ENCODE measurements around the gene RGR.
A peak's percentile ranks its signal among the peaks of the same experiment; 100 is the strongest.

RGR gene

GRCh38 chr10:84244651-84245270, at the start of gene RGR:
Gene RGR (plus strand): TSS chr10:84245053. CDS start chr10:84245091, 38 bp downstream.
- DNase-seq (ENCODE audit: low spot score) = no peak

- DNase-seq (ENCODE audit: low spot score) = no peak
These were observed 48.8 kb upstream of the RGR start for GRCh38 chr10:84196083-84196482.

- no peak for DNase-seq (ENCODE audit: low spot score)
These were observed 47.9 kb upstream of the RGR start for GRCh38 chr10:84196941-84197340.

GRCh38 chr10:84197643-84198042, 47.2 kb upstream of the RGR start:
- no peak for DNase-seq (ENCODE audit: low spot score)

GRCh38 chr10:84198206-84198915, 46.5 kb upstream of the RGR start:
- DNase-seq (ENCODE audit: low spot score) = no peak

GRCh38 chr10:84200537-84201243, 44.2 kb upstream of the RGR start:
- no peak for DNase-seq (ENCODE audit: low spot score)

- DNase-seq (ENCODE audit: low spot score) = no peak
These were observed 43.6 kb upstream of the RGR start for GRCh38 chr10:84201244-84201606.

GRCh38 chr10:84201682-84202081, 43.2 kb upstream of the RGR start:
- no peak for DNase-seq (ENCODE audit: low spot score)

- DNase-seq (ENCODE audit: low spot score) = no peak
These were observed 42.5 kb upstream of the RGR start for GRCh38 chr10:84202349-84202748.

GRCh38 chr10:84204122-84204521, 40.7 kb upstream of the RGR start:
- DNase-seq (ENCODE audit: low spot score) = no peak

- no peak for DNase-seq (ENCODE audit: low spot score)
These were observed 40.2 kb upstream of the RGR start for GRCh38 chr10:84204610-84205009.

GRCh38 chr10:84205049-84205852, 39.6 kb upstream of the RGR start:
- peak; percentile 43 for DNase-seq (ENCODE audit: low spot score)

GRCh38 chr10:84205853-84206525, 38.9 kb upstream of the RGR start:
- DNase-seq (ENCODE audit: low spot score) = no peak

GRCh38 chr10:84208023-84208422, 36.8 kb upstream of the RGR start:
- no peak for DNase-seq (ENCODE audit: low spot score)

- DNase-seq (ENCODE audit: low spot score) = no peak
These were observed 33.3 kb upstream of the RGR start for GRCh38 chr10:84211566-84211965.

GRCh38 chr10:84212014-84212413, 32.8 kb upstream of the RGR start:
- DNase-seq (ENCODE audit: low spot score) = no peak

- no peak for DNase-seq (ENCODE audit: low spot score)
These were observed 31.8 kb upstream of the RGR start for GRCh38 chr10:84213076-84213475.

- DNase-seq (ENCODE audit: low spot score) = no peak
These were observed 30.7 kb upstream of the RGR start for GRCh38 chr10:84214046-84214572.

GRCh38 chr10:84214612-84215235, 30.1 kb upstream of the RGR start:
- DNase-seq (ENCODE audit: low spot score) = no peak

GRCh38 chr10:84216834-84217233, 28.0 kb upstream of the RGR start:
- DNase-seq (ENCODE audit: low spot score) = no peak

GRCh38 chr10:84217746-84218145, 27.1 kb upstream of the RGR start:
- DNase-seq (ENCODE audit: low spot score) = no peak

Measured in RKO (cell line).